Activated CD4-positive, alpha-beta memory T cell treated with anti-CD3 and anti-CD28 coated beads for 36 hours (primary cell): Measurements from ENCODE around the gene DGKA. TPM values are rescaled to one million over a fixed set of nuclear protein-coding genes. Genes with fewer than 3 reads are reported as not detected.

Source experiments
- CTCF ChIA-PET: fragments of 350-600 bp; sonication (Branson Sonifier 250); formaldehyde crosslinking; loops from one replicate; lab custom pipeline; 2021; ENCODE audit warnings: antibody characterized with exemption, inconsistent platforms; lab: Charles Lee
- POLR2A ChIA-PET: fragments of 350-600 bp; sonication (Branson Sonifier 250); formaldehyde crosslinking; loops from one replicate; lab custom pipeline; 2021; ENCODE audit warnings: antibody characterized with exemption; lab: Charles Lee
- DNase-seq: peaks from one replicate; pipeline ENCODE4 v3.0.0-alpha.2; 2020
- H3K27ac Mint-ChIP-seq: one replicate; pipeline ENCODE4 v1.8.0; 2021; ENCODE audit warnings: mixed read lengths
- H3K27me3 Mint-ChIP-seq: one replicate; pipeline ENCODE4 v1.8.0; 2021; ENCODE audit warnings: mixed read lengths
- H3K36me3 Mint-ChIP-seq: one replicate; pipeline ENCODE4 v1.8.0; 2021; ENCODE audit warnings: mixed read lengths
- H3K4me1 Mint-ChIP-seq: one replicate; pipeline ENCODE4 v1.8.0; 2021; ENCODE audit warnings: low read depth, mixed read lengths
- H3K4me3 Mint-ChIP-seq: one replicate; pipeline ENCODE4 v1.8.0; 2021; ENCODE audit warnings: mild to moderate bottlenecking, mixed read lengths
- H3K9me3 Mint-ChIP-seq: one replicate; pipeline ENCODE4 v1.8.0; 2021; ENCODE audit warnings: mixed read lengths
- intact Hi-C: fragments of 100-400 bp; cut with micrococcal nuclease; formaldehyde crosslinking; loops from one replicate; pipeline ENCODE4 v1.15.1; 2023
- total RNA-seq, 2 experiments: library from RNA; stranded (reverse); gene quantifications; one replicate each; pipeline ENCODE4 v1.2.3, GENCODE V29; 2021

The DGKA gene
- total RNA-seq, 2 experiments from 2014 or later, result 348 to 383 TPM

DNA sequence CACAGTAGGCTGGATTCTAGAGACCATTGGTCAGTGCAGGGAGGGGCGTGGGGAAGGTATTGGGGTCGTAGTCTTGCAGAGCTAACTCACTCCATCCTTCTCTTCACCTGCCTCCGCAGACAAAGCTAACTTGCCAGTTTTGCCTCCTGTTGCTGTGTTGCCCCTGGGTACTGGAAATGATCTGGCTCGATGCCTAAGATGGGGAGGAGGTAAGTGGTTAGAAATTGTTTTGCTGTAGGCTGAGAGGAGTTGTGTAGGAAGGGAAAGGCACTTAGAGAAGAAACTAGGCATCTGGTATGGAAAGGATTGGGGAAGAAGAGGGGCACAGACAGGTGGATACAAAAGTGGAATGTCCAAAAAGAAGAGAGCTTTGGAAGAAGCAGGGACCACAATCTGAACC is 11.1 kb downstream of the DGKA start:
- no peak for DNase-seq
- no peaks in the 10 kb centered on the region for H3K27me3 Mint-ChIP-seq
- H3K27ac Mint-ChIP-seq, result peak overlapping the region; percentile 50
- intact Hi-C loops, result no loop called here
- H3K36me3 Mint-ChIP-seq, result peaks cover 70% of the 10 kb centered on the region
- ChIA-PET CTCF (interaction anchor here (0.8 to 1.9 kb wide), 5 partner anchors 9 to 125 kb away, joined by 3 to 9 read pairs (median 3); partner anchors contain the start of genes ORMDL2, RAB5B and SARNP), POLR2A (interaction anchor here (1.2 to 1.5 kb wide), 2 partner anchors 13 to 124 kb away, joined by 4 read pairs; partner anchors contain the start of genes ORMDL2 and SARNP)
- H3K4me3 Mint-ChIP-seq, result no peak overlapping the region
- peaks cover 76% of the 10 kb centered on the region for H3K4me1 Mint-ChIP-seq
- no peaks in the 10 kb centered on the region for H3K9me3 Mint-ChIP-seq

DNA sequence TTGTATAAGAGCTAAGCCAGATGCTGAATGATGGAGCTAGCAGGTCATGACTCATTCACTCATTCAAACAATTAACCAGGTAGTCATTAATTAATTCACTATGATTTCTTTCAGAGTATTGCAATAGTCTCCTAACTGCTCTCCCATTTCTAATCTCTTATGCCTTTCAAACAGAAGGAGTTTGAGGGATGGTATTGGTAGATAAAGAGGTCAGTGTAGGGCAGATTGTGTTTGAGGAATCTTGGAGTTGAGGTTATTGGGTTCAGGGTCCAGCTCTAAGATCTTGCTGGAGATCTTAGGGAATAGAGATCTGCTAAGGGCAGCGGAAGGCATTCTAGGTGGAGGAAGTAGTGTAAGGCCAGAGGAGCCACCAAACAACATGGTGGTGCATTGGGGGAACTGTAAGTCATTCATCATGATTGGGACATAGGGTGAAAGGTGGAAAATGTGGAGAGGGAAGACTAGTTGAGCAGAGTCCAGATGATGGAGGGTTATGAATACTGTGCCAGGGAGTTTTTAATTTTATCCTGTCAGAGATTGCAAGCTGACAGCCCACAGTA is 11.7 kb downstream of the DGKA start:
- CTCF ChIA-PET, result interaction anchor here (0.8 to 1.9 kb wide), 5 partner anchors 10 to 125 kb away, joined by 3 to 9 read pairs (median 3); partner anchors contain the start of genes ORMDL2, RAB5B and SARNP
- Mint-ChIP-seq H3K4me1 (peaks cover 74% of the 10 kb centered on the region), H3K36me3 (peaks cover 68% of the 10 kb centered on the region), H3K27ac (peak overlapping the region; percentile 50), H3K4me3 (no peak overlapping the region), H3K9me3 (no peaks in the 10 kb centered on the region), H3K27me3 (no peaks in the 10 kb centered on the region)
- intact Hi-C loops, result no loop called here
- DNase-seq, result no peak
- POLR2A ChIA-PET, result interaction anchor here (1.2 to 1.5 kb wide), 2 partner anchors 12 to 125 kb away, joined by 4 read pairs; partner anchors contain the start of genes ORMDL2 and SARNP

- no peak for DNase-seq
- Mint-ChIP-seq H3K4me1 (peaks cover 43% of the 10 kb centered on the region), H3K27me3 (no peaks in the 10 kb centered on the region), H3K36me3 (peaks cover 59% of the 10 kb centered on the region), H3K27ac (peak overlapping the region; percentile 75), H3K4me3 (no peak overlapping the region), H3K9me3 (no peaks in the 10 kb centered on the region)
- ChIA-PET POLR2A (interaction anchor here (0.8 to 1.6 kb wide), 5 partner anchors 10 to 15 kb away, joined by 3 to 5 read pairs (median 4); no protein-coding TSS in a partner anchor), CTCF (interaction anchor here (0.6 to 1.4 kb wide), 4 partner anchors 8 to 67 kb away, joined by 3 to 4 read pairs (median 3); no protein-coding TSS in a partner anchor)
- intact Hi-C loops, result no loop called here
These were observed 15.6 kb downstream of the DGKA start for GRCh38 chr12:55946553-55946952.

DNA sequence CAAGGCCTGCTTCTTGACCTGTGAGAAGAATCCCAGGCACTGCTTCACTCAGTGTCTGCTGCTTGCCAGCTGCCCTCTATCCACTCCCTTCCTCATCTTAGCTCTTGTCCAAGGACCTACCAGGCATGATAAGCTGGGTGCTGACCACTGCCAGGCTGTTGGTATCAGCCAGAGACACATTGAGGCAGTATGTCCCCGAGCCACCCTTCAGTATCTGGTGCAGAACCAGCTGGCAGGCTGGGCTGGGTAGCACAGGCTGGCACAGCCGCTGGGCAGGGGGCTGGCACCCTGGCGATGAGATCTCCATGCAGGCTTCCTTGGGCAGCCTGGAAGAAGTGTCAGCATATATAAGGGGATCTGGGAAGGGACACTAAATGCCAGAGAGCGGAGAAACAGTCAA is 24.4 kb downstream of the DGKA start:
- Mint-ChIP-seq H3K4me3 (no peak overlapping the region), H3K4me1 (peaks cover 20% of the 10 kb centered on the region), H3K27me3 (no peaks in the 10 kb centered on the region), H3K9me3 (no peaks in the 10 kb centered on the region), H3K27ac (peak overlapping the region; percentile 59), H3K36me3 (peaks cover 37% of the 10 kb centered on the region)
- intact Hi-C loops, result no loop called here
- POLR2A ChIA-PET, result interaction anchor here (1.2 to 3.8 kb wide), 2 partner anchors 13 to 19 kb away, joined by 4 to 15 read pairs; partner anchors contain the start of gene RAB5B
- DNase-seq, result no peak
- CTCF ChIA-PET, result interaction anchor here (0.8 to 2.0 kb wide), 4 partner anchors 15 to 217 kb away, joined by 3 to 12 read pairs (median 4); no protein-coding TSS in a partner anchor

DNA sequence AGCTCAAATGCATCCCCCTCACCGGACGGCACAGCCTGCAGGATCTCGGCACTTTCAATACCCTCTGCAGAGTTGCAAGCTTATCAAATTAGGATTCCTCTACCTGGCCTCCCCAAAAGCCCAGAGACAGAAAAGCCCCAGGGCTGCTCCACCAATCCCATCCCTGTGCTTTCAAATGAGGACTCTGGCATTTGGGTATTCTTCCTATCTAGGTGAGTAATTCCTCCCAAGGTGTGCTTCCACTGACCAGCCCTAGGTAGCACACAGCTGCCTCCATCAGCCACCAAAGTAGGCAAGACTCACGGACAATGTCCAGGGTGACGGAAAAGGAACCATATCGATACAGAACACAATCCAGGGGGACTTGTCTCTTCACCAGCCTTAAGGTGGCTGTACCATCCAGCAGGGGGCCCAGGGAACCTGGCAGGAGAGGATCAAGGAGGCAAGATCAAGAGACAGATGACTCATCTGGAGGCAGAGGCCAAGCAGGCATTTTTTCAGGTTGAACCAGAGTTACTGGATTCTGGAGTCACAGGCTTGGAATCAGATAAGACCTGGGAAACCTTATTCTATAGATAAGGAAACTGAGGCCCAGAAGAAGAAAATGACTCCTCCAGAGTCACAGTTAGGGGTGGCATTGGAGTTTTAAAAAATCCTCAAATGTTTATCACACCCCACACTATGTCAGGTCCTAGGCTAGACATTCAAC is 25.0 kb downstream of the DGKA start:
- POLR2A ChIA-PET, result interaction anchor here (1.0 to 3.8 kb wide), 3 partner anchors 13 to 20 kb away, joined by 4 to 15 read pairs (median 4); partner anchors contain the start of gene RAB5B
- intact Hi-C loops, result no loop called here
- H3K9me3 Mint-ChIP-seq, result no peaks in the 10 kb centered on the region
- peaks cover 20% of the 10 kb centered on the region for H3K4me1 Mint-ChIP-seq
- peak overlapping the region; percentile 59 for H3K27ac Mint-ChIP-seq
- peak; percentile 69 for DNase-seq
- no peak overlapping the region for H3K4me3 Mint-ChIP-seq
- CTCF ChIA-PET, result interaction anchor here (0.6 to 2.0 kb wide), 7 partner anchors 16 to 217 kb away, joined by 3 to 12 read pairs (median 3); no protein-coding TSS in a partner anchor
- H3K27me3 Mint-ChIP-seq, result no peaks in the 10 kb centered on the region
- peaks cover 36% of the 10 kb centered on the region for H3K36me3 Mint-ChIP-seq

GRCh38 chr12:55957106-55957859 is 26.3 kb downstream of the DGKA start:
- Mint-ChIP-seq H3K36me3 (peaks cover 23% of the 10 kb centered on the region), H3K4me1 (peaks cover 20% of the 10 kb centered on the region), H3K27me3 (no peaks in the 10 kb centered on the region), H3K27ac (peak overlapping the region; percentile 46), H3K4me3 (no peak overlapping the region), H3K9me3 (no peaks in the 10 kb centered on the region)
- intact Hi-C loops, result no loop called here
- no peak for DNase-seq
- ChIA-PET POLR2A (interaction anchor here (1.0 to 3.8 kb wide), 4 partner anchors 11 to 22 kb away, joined by 4 to 15 read pairs (median 5); partner anchors contain the start of gene RAB5B), CTCF (interaction anchor here (0.6 to 1.8 kb wide), 6 partner anchors 11 to 219 kb away, joined by 3 read pairs; no protein-coding TSS in a partner anchor)

GRCh38 chr12:55963760-55964159 is 32.8 kb downstream of the DGKA start:
- Mint-ChIP-seq H3K4me3 (no peak overlapping the region), H3K4me1 (peaks cover 23% of the 10 kb centered on the region), H3K27ac (no peak overlapping the region), H3K36me3 (peaks cover 15% of the 10 kb centered on the region), H3K27me3 (no peaks in the 10 kb centered on the region), H3K9me3 (no peaks in the 10 kb centered on the region)
- DNase-seq, result no peak
- POLR2A ChIA-PET, result no interaction called here
- intact Hi-C loops, result no loop called here
- CTCF ChIA-PET, result no interaction called here

GRCh38 chr12:55965240-55965639 is 34.3 kb downstream of the DGKA start:
- H3K4me1 Mint-ChIP-seq, result peaks cover 21% of the 10 kb centered on the region
- H3K9me3 Mint-ChIP-seq, result no peaks in the 10 kb centered on the region
- no peak overlapping the region for H3K27ac Mint-ChIP-seq
- intact Hi-C loops, result no loop called here
- H3K36me3 Mint-ChIP-seq, result peaks cover 23% of the 10 kb centered on the region
- ChIA-PET CTCF (interaction anchor here (1.2 kb wide), 1 partner anchor 120 kb away, joined by 3 read pairs; no protein-coding TSS in a partner anchor), POLR2A (no interaction called here)
- DNase-seq, result no peak
- no peak overlapping the region for H3K4me3 Mint-ChIP-seq
- H3K27me3 Mint-ChIP-seq, result no peaks in the 10 kb centered on the region

- ChIA-PET CTCF (no interaction called here), POLR2A (no interaction called here)
- intact Hi-C loops, result no loop called here
- H3K36me3 Mint-ChIP-seq, result peaks cover 26% of the 10 kb centered on the region
- H3K27ac Mint-ChIP-seq, result peak within 1 kb of the TSS; percentile 80
- no peak for DNase-seq
- H3K27me3 Mint-ChIP-seq, result no peaks in the 10 kb centered on the region
- peaks cover 21% of the 10 kb centered on the region for H3K4me1 Mint-ChIP-seq
- peak within 1 kb of the TSS; percentile 85 for H3K4me3 Mint-ChIP-seq
- H3K9me3 Mint-ChIP-seq, result no peaks in the 10 kb centered on the region
These were observed 35.0 kb downstream of the DGKA start, which contains the start of gene PMEL for GRCh38 chr12:55965941-55966407. PMEL (minus strand) TSS chr12:55966042; CDS start chr12:55966011, 31 bp downstream.

DNA sequence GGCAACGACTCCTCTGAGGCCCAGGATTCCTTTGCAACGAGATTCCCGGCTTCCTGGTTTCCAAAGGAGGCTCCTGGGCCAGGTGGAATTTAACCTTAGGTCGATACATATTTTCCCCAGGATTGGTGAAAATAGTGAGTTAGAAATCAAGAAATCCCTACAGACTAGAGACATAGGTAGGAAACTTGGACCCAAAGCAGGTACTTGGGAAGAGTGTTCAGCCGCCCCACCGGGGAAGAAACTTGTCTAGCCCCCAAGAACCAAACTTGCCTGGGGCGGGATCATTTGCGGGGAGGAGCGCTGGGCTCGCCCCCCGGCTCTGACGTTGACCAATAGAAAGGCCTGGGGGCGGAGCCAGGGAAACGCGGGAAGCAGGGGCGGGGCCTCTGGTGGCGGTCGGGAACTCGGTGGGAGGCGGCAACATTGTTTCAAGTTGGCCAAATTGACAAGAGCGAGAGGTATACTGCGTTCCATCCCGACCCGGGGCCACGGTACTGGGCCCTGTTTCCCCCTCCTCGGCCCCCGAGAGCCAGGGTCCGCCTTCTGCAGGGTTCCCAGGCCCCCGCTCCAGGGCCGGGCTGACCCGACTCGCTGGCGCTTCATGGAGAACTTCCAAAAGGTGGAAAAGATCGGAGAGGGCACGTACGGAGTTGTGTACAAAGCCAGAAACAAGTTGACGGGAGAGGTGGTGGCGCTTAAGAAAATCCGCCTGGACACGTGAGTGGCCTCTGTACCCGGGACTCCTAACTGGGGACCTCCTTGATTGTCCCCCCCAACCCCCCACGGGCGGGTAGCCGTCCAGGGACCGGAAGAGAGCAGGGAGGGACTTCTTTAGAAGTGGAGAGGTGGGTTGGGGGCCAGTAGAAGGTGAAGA is 35.7 kb downstream of the DGKA start, which contains the start of gene CDK2:
Gene CDK2, plus strand, starts transcription at position 423 of the 874 bp plus-strand sequence. Its CDS starts 179 bp downstream, at position 602.
- no peaks in the 10 kb centered on the region for H3K9me3 Mint-ChIP-seq
- ChIA-PET CTCF (interaction anchor here (2.2 kb wide), 1 partner anchor 27 kb away, joined by 11 read pairs; no protein-coding TSS in a partner anchor), POLR2A (no interaction called here)
- H3K36me3 Mint-ChIP-seq, result peaks cover 29% of the 10 kb centered on the region
- intact Hi-C loops, result no loop called here
- peaks cover 21% of the 10 kb centered on the region for H3K4me1 Mint-ChIP-seq
- no peaks in the 10 kb centered on the region for H3K27me3 Mint-ChIP-seq
- H3K27ac Mint-ChIP-seq, result peak within 1 kb of the TSS; percentile 80
- peak; percentile 94 for DNase-seq
- peak within 1 kb of the TSS; percentile 85 for H3K4me3 Mint-ChIP-seq
